Osteoblast (primary cell): ENCODE results near the gene PRSS50. TPM values are rescaled to one million over a fixed set of nuclear protein-coding genes. Genes with fewer than 3 reads are reported as not detected.

Source experiments
- DNase-seq: peaks from one replicate; pipeline ENCODE4 v3.0.0; 2011; ENCODE audit warnings: low spot score, mixed read lengths; ENCODE audit not compliant: insufficient read length; ENCODE audit errors: missing footprints
- H2AFZ ChIP-seq: 2 replicates; pipeline ENCODE4 v1.6.0; 2011; ENCODE audit warnings: mild to moderate bottlenecking, low read length
- H3K27ac ChIP-seq: 2 replicates; pipeline ENCODE4 v1.5.1; 2011; ENCODE audit warnings: mild to moderate bottlenecking, low read depth, low read length, moderate library complexity
- H3K27me3 ChIP-seq: 2 replicates; pipeline ENCODE4 v1.6.0; 2012; ENCODE audit warnings: mild to moderate bottlenecking, control low read depth, inconsistent platforms, low read length, moderate library complexity; ENCODE audit not compliant: insufficient read depth
- H3K36me3 ChIP-seq: 2 replicates; pipeline ENCODE4 v1.5.1; 2011; ENCODE audit warnings: mild to moderate bottlenecking, low read length, control low read depth, moderate library complexity; ENCODE audit not compliant: insufficient read depth
- H3K4me1 ChIP-seq: 2 replicates; pipeline ENCODE4 v1.5.1; 2011; ENCODE audit warnings: mild to moderate bottlenecking, low read length, control low read depth, moderate library complexity; ENCODE audit not compliant: insufficient read depth
- H3K4me2 ChIP-seq: 2 replicates; pipeline ENCODE4 v1.6.0; 2011; ENCODE audit warnings: mild to moderate bottlenecking, low read length; ENCODE audit not compliant: insufficient read depth
- H3K4me3 ChIP-seq: fragments of 200-600 bp; sonication (generic); 3 replicates; pipeline ENCODE4 v1.5.1; 2012; ENCODE audit warnings: mild to moderate bottlenecking, low read length, inconsistent platforms; ENCODE audit not compliant: insufficient read depth
- H3K79me2 ChIP-seq: 2 replicates; pipeline ENCODE4 v1.6.0; 2012; ENCODE audit warnings: mild to moderate bottlenecking, low read length, control low read depth, inconsistent platforms; ENCODE audit not compliant: insufficient read depth
- H3K9me3 ChIP-seq: 2 replicates; pipeline ENCODE4 v1.5.1; 2011; ENCODE audit warnings: low read depth, low read length, control low read depth
- H4K20me1 ChIP-seq: 2 replicates; pipeline ENCODE4 v1.6.0; 2012; ENCODE audit warnings: mild to moderate bottlenecking, low read length, control low read depth; ENCODE audit not compliant: insufficient read depth
- total RNA-seq: library from RNA; depleted of rRNA; stranded (reverse); fragments of >200 nt; gene quantifications from 2 replicates; pipeline ENCODE4 v1.2.3, GENCODE V29; 2012
- TF ChIP-seq, protein P1 (sequence below): IDR thresholded peaks from 2 replicates; pipeline ENCODE4 v1.5.1; 2011; ENCODE audit warnings: mild to moderate bottlenecking, low read depth, low read length, moderate library complexity; ENCODE audit errors: extremely low read depth

Gene PRSS50
- total RNA-seq, 1 donor, result not detected

DNA sequence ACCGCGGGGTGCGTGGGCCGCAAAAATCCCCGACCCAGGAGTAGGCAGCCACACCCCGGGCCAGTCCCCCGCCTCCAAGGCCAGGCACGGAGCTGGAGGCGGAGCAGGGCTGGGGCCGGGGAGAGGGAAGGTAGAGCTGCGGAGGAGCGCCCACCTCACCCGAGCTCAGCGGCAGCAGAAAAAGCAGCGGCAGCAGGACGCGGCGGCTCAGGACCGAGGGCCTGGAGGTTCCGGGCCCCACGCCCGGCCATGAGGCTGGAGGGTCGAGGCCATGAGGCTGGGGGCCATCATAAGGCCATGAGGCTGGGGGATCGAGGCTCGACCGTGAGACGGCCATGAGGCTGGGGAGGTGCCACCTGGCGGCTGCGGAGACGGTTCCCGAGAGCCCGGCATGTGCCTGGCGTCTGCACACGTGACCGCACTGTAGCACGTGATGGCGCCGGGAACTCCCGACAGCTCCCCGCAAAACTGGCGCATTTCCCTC lies 32.9 kb upstream of the PRSS50 start:
- H3K79me2 ChIP-seq, result no peaks in the 10 kb centered on the region
- H3K4me3 ChIP-seq, result no peak overlapping the region
- H4K20me1 ChIP-seq, result no peaks in the 10 kb centered on the region
- no peak overlapping the region for H3K4me2 ChIP-seq
- H2AFZ ChIP-seq, result no peak overlapping the region
- H3K27me3 ChIP-seq, result peaks cover 20% of the 10 kb centered on the region
- H3K27ac ChIP-seq, result no peak overlapping the region
- TF ChIP-seq, protein P1, sequence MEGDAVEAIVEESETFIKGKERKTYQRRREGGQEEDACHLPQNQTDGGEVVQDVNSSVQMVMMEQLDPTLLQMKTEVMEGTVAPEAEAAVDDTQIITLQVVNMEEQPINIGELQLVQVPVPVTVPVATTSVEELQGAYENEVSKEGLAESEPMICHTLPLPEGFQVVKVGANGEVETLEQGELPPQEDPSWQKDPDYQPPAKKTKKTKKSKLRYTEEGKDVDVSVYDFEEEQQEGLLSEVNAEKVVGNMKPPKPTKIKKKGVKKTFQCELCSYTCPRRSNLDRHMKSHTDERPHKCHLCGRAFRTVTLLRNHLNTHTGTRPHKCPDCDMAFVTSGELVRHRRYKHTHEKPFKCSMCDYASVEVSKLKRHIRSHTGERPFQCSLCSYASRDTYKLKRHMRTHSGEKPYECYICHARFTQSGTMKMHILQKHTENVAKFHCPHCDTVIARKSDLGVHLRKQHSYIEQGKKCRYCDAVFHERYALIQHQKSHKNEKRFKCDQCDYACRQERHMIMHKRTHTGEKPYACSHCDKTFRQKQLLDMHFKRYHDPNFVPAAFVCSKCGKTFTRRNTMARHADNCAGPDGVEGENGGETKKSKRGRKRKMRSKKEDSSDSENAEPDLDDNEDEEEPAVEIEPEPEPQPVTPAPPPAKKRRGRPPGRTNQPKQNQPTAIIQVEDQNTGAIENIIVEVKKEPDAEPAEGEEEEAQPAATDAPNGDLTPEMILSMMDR, result no peak
- H3K36me3 ChIP-seq, result no peaks in the 10 kb centered on the region
- DNase-seq, result no peak
- H3K4me1 ChIP-seq, result no peaks in the 10 kb centered on the region
- H3K9me3 ChIP-seq, result no peaks in the 10 kb centered on the region

DNA sequence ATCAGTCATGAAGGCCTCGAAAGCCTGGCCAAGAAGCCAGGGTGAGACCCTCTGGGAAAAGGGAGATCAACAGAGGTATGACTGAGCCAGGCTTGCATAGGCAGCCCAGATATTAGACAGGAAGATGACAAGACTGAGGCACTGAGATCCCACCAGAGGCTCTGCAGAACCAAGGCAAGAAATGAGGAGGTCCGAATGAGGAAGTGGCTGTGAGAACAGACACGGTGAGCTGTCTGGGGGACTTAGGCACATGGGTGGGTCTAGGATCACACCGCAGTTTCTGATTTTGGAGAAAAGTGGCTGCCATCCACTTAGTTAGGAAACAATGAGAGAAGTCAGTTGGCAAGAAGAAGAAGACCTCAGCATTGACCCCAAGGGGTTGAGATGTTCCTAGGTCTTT lies 31.5 kb upstream of the PRSS50 start:
- Histone ChIP-seq H3K4me2 (no peak overlapping the region), H3K4me3 (no peak overlapping the region), H3K27me3 (peaks cover 20% of the 10 kb centered on the region), H3K27ac (no peak overlapping the region), H3K36me3 (no peaks in the 10 kb centered on the region), H2AFZ (no peak overlapping the region), H3K9me3 (no peaks in the 10 kb centered on the region), H4K20me1 (no peaks in the 10 kb centered on the region), H3K4me1 (no peaks in the 10 kb centered on the region), H3K79me2 (no peaks in the 10 kb centered on the region)
- TF ChIP-seq, protein P1, result no peak
- no peak for DNase-seq

DNA sequence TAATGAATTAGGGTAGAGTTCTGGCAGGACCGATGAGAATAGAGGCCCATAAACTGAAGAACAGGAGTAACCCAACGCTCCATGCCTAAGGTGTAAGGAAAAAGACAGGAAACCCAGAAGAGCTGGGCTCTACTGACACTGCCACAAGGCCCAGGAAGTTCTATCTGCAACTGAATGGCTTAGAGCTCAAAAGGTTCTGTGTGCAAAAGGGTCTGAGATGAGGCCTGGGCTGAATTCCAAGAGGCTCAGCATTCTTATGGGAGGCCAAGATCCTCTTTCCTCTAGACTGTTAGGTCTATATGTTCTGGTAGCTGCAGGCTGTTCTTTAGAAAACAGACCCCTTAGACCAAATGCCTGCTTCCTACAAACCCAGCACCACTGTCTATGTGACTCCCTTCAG lies 30.5 kb upstream of the PRSS50 start:
- no peaks in the 10 kb centered on the region for H3K36me3 ChIP-seq
- no peaks in the 10 kb centered on the region for H4K20me1 ChIP-seq
- H2AFZ ChIP-seq, result no peak overlapping the region
- no peaks in the 10 kb centered on the region for H3K79me2 ChIP-seq
- TF ChIP-seq, protein P1, result no peak
- DNase-seq, result no peak
- H3K27ac ChIP-seq, result no peak overlapping the region
- H3K4me3 ChIP-seq, result no peak overlapping the region
- no peaks in the 10 kb centered on the region for H3K9me3 ChIP-seq
- no peak overlapping the region for H3K4me2 ChIP-seq
- no peaks in the 10 kb centered on the region for H3K4me1 ChIP-seq
- peaks cover 20% of the 10 kb centered on the region for H3K27me3 ChIP-seq

DNA sequence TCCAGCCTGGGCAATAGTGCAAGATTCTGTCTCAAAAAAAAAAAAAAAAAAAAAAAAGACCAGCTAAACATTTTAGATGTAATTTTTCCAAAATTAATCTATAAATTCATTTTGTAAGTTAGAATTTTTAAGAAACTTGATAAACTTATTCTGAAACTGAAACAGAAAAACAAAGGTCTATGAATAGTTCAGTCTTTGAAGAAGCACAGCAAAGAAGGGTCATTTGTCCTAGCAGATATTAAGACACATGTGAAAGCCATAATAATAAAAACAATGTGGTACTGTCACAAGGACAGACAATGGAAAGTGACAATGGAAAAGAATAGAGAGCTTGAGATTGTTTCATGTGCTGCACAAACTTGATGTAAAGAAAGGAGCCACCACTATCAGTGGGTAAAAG lies 29.0 kb upstream of the PRSS50 start:
- Histone ChIP-seq H3K27ac (no peak overlapping the region), H2AFZ (no peak overlapping the region), H3K9me3 (no peaks in the 10 kb centered on the region), H3K36me3 (no peaks in the 10 kb centered on the region), H4K20me1 (no peaks in the 10 kb centered on the region), H3K4me2 (no peak overlapping the region), H3K79me2 (no peaks in the 10 kb centered on the region), H3K4me3 (no peak overlapping the region), H3K27me3 (peaks cover 13% of the 10 kb centered on the region), H3K4me1 (no peaks in the 10 kb centered on the region)
- TF ChIP-seq, protein P1, result no peak
- DNase-seq, result no peak
